C4-2B (cell line): ENCODE measurements around the gene OR5P2.
"Not testable (repeated sequence)": the region's sequence is repeated elsewhere in the genome, so short reads cannot be mapped to it uniquely, and the experiment has no call there.

Experiments
- ZFX ChIP-seq: fragments of 450-650 bp; IDR thresholded peaks from 2 replicates; pipeline ENCODE4 v1.6.1; 2017
- TF ChIP-seq, protein P1 (sequence below): fragments of 450-650 bp; conservative IDR thresholded peaks from 2 replicates; pipeline ENCODE4 v1.5.1; 2017; ENCODE audit warnings: mild to moderate bottlenecking

DNA sequence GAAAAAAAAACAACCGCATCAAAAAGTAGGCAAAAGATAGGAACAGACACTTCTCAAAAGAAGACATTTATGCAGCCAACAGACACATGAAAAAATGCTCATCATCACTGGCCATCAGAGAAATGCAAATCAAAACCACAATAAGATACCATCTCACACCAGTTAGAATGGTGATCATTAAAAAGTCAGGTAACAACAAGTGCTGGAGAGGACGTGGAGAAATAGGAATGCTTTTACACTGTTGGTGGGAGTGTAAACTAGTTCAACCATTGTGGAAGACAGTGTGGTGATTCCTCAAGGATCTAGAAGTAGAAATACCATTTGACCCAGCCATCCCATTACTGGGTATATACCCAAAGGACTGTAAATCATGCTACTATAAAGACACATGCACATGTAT, 18.2 kb upstream of the OR5P2 start:
- TF ChIP-seq, protein P1, sequence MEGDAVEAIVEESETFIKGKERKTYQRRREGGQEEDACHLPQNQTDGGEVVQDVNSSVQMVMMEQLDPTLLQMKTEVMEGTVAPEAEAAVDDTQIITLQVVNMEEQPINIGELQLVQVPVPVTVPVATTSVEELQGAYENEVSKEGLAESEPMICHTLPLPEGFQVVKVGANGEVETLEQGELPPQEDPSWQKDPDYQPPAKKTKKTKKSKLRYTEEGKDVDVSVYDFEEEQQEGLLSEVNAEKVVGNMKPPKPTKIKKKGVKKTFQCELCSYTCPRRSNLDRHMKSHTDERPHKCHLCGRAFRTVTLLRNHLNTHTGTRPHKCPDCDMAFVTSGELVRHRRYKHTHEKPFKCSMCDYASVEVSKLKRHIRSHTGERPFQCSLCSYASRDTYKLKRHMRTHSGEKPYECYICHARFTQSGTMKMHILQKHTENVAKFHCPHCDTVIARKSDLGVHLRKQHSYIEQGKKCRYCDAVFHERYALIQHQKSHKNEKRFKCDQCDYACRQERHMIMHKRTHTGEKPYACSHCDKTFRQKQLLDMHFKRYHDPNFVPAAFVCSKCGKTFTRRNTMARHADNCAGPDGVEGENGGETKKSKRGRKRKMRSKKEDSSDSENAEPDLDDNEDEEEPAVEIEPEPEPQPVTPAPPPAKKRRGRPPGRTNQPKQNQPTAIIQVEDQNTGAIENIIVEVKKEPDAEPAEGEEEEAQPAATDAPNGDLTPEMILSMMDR = not testable (repeated sequence)
- TF ChIP-seq ZFX = not testable (repeated sequence)
